OCI-LY7 (cell line): ENCODE results near the gene ST6GALNAC6.

Source experiments
- EZH2phosphoT487 ChIP-seq: fragments of 200-600 bp; sonication (generic); IDR thresholded peaks from 2 replicates; pipeline ENCODE4 v1.6.1; 2018; ENCODE audit warnings: low read depth, borderline replicate concordance, mild to moderate bottlenecking, mixed run types, antibody characterized with exemption, low read length, moderate library complexity, mixed read lengths
- TF ChIP-seq, protein P1 (sequence below): fragments of 200-600 bp; sonication (generic); conservative IDR thresholded peaks from 2 replicates; pipeline ENCODE4 v1.5.1; 2014; ENCODE audit warnings: mild to moderate bottlenecking, antibody characterized with exemption, low read length, moderate library complexity, mixed read lengths

DNA sequence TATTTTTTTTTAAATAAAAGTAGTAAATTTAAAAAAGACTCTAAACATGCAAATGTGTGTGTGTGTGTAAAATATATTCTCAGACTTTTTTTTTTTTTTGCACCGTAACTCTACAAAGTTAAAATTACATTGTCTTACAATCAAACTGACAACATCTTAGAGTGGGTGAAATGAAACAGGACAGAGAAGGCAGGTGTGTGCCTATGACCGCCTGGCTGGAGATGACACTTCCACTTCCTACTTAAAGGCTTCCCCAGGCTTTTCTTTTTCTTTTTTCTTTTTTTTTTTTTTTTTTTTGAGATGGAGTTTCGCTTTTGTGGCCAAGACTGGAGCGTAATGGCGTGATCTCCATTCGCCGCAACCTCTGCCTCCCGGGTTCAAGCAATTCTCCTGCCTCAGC, 19.3 kb downstream of the ST6GALNAC6 start:
- TF ChIP-seq, protein P1, sequence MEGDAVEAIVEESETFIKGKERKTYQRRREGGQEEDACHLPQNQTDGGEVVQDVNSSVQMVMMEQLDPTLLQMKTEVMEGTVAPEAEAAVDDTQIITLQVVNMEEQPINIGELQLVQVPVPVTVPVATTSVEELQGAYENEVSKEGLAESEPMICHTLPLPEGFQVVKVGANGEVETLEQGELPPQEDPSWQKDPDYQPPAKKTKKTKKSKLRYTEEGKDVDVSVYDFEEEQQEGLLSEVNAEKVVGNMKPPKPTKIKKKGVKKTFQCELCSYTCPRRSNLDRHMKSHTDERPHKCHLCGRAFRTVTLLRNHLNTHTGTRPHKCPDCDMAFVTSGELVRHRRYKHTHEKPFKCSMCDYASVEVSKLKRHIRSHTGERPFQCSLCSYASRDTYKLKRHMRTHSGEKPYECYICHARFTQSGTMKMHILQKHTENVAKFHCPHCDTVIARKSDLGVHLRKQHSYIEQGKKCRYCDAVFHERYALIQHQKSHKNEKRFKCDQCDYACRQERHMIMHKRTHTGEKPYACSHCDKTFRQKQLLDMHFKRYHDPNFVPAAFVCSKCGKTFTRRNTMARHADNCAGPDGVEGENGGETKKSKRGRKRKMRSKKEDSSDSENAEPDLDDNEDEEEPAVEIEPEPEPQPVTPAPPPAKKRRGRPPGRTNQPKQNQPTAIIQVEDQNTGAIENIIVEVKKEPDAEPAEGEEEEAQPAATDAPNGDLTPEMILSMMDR: no peak
- no peak for TF ChIP-seq EZH2phosphoT487
